ENCODE results near the gene ESAM.

The ESAM gene

GRCh38 chr11:124762105-124762623, at the start of gene ESAM:
Gene ESAM, minus strand, starts transcription at chr11:124762290. Its CDS starts 136 bp downstream, at chr11:124762154.
- H3K36me3 Mint-ChIP-seq (ENCODE audit: low read depth) = peaks cover 14% of the 10 kb centered on the region
- TF ChIP-seq, protein P1, sequence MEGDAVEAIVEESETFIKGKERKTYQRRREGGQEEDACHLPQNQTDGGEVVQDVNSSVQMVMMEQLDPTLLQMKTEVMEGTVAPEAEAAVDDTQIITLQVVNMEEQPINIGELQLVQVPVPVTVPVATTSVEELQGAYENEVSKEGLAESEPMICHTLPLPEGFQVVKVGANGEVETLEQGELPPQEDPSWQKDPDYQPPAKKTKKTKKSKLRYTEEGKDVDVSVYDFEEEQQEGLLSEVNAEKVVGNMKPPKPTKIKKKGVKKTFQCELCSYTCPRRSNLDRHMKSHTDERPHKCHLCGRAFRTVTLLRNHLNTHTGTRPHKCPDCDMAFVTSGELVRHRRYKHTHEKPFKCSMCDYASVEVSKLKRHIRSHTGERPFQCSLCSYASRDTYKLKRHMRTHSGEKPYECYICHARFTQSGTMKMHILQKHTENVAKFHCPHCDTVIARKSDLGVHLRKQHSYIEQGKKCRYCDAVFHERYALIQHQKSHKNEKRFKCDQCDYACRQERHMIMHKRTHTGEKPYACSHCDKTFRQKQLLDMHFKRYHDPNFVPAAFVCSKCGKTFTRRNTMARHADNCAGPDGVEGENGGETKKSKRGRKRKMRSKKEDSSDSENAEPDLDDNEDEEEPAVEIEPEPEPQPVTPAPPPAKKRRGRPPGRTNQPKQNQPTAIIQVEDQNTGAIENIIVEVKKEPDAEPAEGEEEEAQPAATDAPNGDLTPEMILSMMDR (IDR thresholded peaks at IDR 0.05; ENCODE audit: unreplicated experiment in 3 of 3) = no peak
- peak within 1 kb of the TSS; percentile 79 to 91 (median 84) for H3K27ac Mint-ChIP-seq
- peak within 1 kb of the TSS; percentile 81 to 89 (median 86) for H3K4me3 Mint-ChIP-seq
- H3K4me1 Mint-ChIP-seq = peaks cover 47% of the 10 kb centered on the region
- H3K27me3 Mint-ChIP-seq (ENCODE audit: low read depth) = peaks cover 71% of the 10 kb centered on the region
- no peaks in the 10 kb centered on the region for H3K9me3 Mint-ChIP-seq

- Mint-ChIP-seq H3K36me3 (ENCODE audit: low read depth) (no peaks in the 10 kb centered on the region), H3K9me3 (no peaks in the 10 kb centered on the region), H3K4me1 (no peaks in the 10 kb centered on the region), H3K27ac (no peak overlapping the region), H3K4me3 (no peak overlapping the region), H3K27me3 (ENCODE audit: low read depth) (peaks cover 8% of the 10 kb centered on the region)
- TF ChIP-seq, protein P1 (IDR thresholded peaks at IDR 0.05; ENCODE audit: unreplicated experiment in 3 of 3) = no peak
Measured at GRCh38 chr11:124811399-124812125, 49.5 kb upstream of the ESAM start.

GRCh38 chr11:124807660-124808270, 45.7 kb upstream of the ESAM start:
- peaks cover 18% of the 10 kb centered on the region for H3K36me3 Mint-ChIP-seq (ENCODE audit: low read depth)
- H3K27me3 Mint-ChIP-seq (ENCODE audit: low read depth) = no peaks in the 10 kb centered on the region
- no peak overlapping the region for H3K4me3 Mint-ChIP-seq
- TF ChIP-seq, protein P1 (IDR thresholded peaks at IDR 0.05; ENCODE audit: unreplicated experiment in 3 of 3) = no peak
- no peaks in the 10 kb centered on the region for H3K9me3 Mint-ChIP-seq
- H3K27ac Mint-ChIP-seq = no peak overlapping the region
- no peaks in the 10 kb centered on the region for H3K4me1 Mint-ChIP-seq

DNA sequence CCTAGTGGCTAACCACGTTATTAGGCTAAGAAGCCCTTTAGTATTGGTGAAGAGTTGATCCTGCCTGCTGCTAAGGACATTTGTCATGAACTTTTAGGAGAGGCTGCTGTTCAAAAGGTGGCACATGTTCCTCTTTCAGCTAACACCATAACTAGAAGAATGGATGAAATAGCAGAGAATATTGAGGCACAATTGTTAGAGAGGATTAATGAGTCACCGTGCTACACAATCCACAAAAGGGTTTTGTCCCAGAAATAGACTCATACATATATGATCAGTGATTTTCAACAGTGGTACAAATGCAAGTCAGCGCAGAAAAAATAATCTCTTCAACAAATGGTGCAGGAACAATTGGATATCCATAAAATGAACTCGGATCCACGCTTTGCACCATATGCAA, 45.1 kb upstream of the ESAM start:
- Mint-ChIP-seq H3K27me3 (ENCODE audit: low read depth) (no peaks in the 10 kb centered on the region), H3K27ac (no peak overlapping the region), H3K9me3 (no peaks in the 10 kb centered on the region), H3K36me3 (ENCODE audit: low read depth) (peaks cover 18% of the 10 kb centered on the region), H3K4me3 (no peak overlapping the region), H3K4me1 (no peaks in the 10 kb centered on the region)
- TF ChIP-seq, protein P1 (IDR thresholded peaks at IDR 0.05; ENCODE audit: unreplicated experiment in 3 of 3) = no peak

DNA sequence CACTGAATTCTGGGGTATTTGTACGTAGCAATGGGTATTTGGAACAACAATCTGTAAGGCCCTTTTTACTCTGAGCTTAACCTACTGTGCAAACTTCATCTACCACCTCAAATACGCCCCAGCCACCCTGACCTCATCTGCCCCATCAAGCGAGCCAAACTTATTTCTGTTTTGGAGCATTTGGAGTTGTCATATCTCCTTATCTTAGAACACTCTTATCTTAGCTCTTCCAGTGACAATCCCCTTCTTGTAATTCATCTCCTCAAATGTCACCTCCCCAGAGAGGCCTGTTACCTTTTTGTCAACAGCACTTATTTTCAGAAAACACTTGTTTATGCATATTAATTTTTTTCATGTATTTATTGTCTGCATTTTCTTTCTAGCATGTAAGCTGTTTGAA, 42.8 kb upstream of the ESAM start:
- Mint-ChIP-seq H3K27me3 (ENCODE audit: low read depth) (no peaks in the 10 kb centered on the region), H3K27ac (no peak overlapping the region), H3K4me1 (peaks cover 14% of the 10 kb centered on the region), H3K9me3 (no peaks in the 10 kb centered on the region), H3K4me3 (peak overlapping the region in 1 of 3 experiments; percentile 19), H3K36me3 (ENCODE audit: low read depth) (peaks cover 18% of the 10 kb centered on the region)
- TF ChIP-seq, protein P1 (IDR thresholded peaks at IDR 0.05; ENCODE audit: unreplicated experiment in 3 of 3) = no peak
